Endothelial cell of umbilical vein (primary cell): ENCODE data around the gene MGAT5. TPM values are rescaled to one million over a fixed set of nuclear protein-coding genes. Genes with fewer than 3 reads are reported as not detected.

Experiments
- BruUV-seq: library from RNA; stranded (reverse); fragments of 400-500 nt; replicated peaks from 2 replicates; lab custom pipeline; 2021; lab: Mats Ljungman, UMichigan
- CTCF ChIA-PET: fragments of 300-600, 350-600 bp; sonication (Branson Sonifier 250); formaldehyde crosslinking; loops from one replicate; lab custom pipeline; 2021; ENCODE audit warnings: antibody characterized with exemption, inconsistent platforms; lab: Charles Lee
- POLR2A ChIA-PET: fragments of 300-600, 350-600 bp; sonication (Branson Sonifier 250); formaldehyde crosslinking; loops from one replicate; lab custom pipeline; 2021; ENCODE audit warnings: antibody characterized with exemption, inconsistent platforms; lab: Charles Lee
- DNase-seq: peaks from one replicate; pipeline ENCODE4 v3.0.0-alpha.2; 2011; ENCODE audit warnings: low read depth, low spot score
- FAIRE-seq: peaks from 2 replicates; lab custom pipeline; 2011; peaks lifted over from hg19 to GRCh38; lab: Jason Lieb, UNC
- H2AFZ ChIP-seq: 2 replicates; pipeline ENCODE4 v1.6.0; 2012; ENCODE audit warnings: low read depth, low read length, control low read depth, inconsistent platforms
- H3K27ac ChIP-seq: 2 replicates; pipeline ENCODE4 v1.5.1; 2011; ENCODE audit warnings: low read depth, mild to moderate bottlenecking, control low read depth, low read length, moderate library complexity; ENCODE audit not compliant: insufficient read depth
- H3K27me3 ChIP-seq, 2 experiments: 2 replicates each; pipeline versions ENCODE4 v1.6.0 to v1.6.1; 2011; ENCODE audit warnings: low read length in 2 of 2, mixed read lengths in 1 of 2; ENCODE audit not compliant: control insufficient read depth in 2 of 2, insufficient read depth in 2 of 2
- H3K36me3 ChIP-seq, 2 experiments: 2 replicates in 1 of 2; 3 replicates in 1 of 2; pipeline ENCODE4 v1.5.1; 2011; ENCODE audit warnings: low read length in 2 of 2, mild to moderate bottlenecking in 1 of 2, moderate library complexity in 1 of 2; ENCODE audit not compliant: control insufficient read depth in 2 of 2, insufficient read depth in 2 of 2; ENCODE audit errors: extremely low read depth in 1 of 2
- H3K4me1 ChIP-seq: 3 replicates; pipeline ENCODE4 v1.5.1; 2011; ENCODE audit warnings: mild to moderate bottlenecking, low read length; ENCODE audit not compliant: control insufficient read depth, insufficient read depth; ENCODE audit errors: extremely low read depth
- H3K4me2 ChIP-seq: 2 replicates; pipeline ENCODE4 v1.6.1; 2011; ENCODE audit warnings: low read length, control low read depth, mixed read lengths; ENCODE audit not compliant: insufficient read depth
- H3K4me3 ChIP-seq, 3 experiments: fragments of 200-600 bp in 1 of 3; sonication (generic), shearing (Covaris generic) in 1 of 3; replicated peaks in 1 of 3; 2 replicates each; pipeline ENCODE4 v1.5.1; 2011 to 2016; ENCODE audit warnings: control low read depth in 3 of 3, low read length in 3 of 3, mild to moderate bottlenecking in 2 of 3, inconsistent platforms in 1 of 3, low read depth in 1 of 3, moderate library complexity in 1 of 3; ENCODE audit not compliant: insufficient read depth in 1 of 3
- H3K79me2 ChIP-seq: 2 replicates; pipeline ENCODE4 v1.6.0; 2012; ENCODE audit warnings: low read length, inconsistent platforms; ENCODE audit not compliant: control insufficient read depth, insufficient read depth
- H3K9ac ChIP-seq: replicated peaks from 2 replicates; pipeline ENCODE3; 2011; ENCODE audit warnings: low read length, control low read depth; ENCODE audit not compliant: insufficient read depth; ENCODE audit errors: extremely low read depth
- H3K9me1 ChIP-seq: replicated peaks from 3 replicates; pipeline ENCODE4 v1.6.0; 2011; ENCODE audit warnings: mild to moderate bottlenecking, low read length; ENCODE audit not compliant: control insufficient read depth, insufficient read depth; ENCODE audit errors: extremely low read depth
- H3K9me3 ChIP-seq: replicated peaks from 2 replicates; pipeline ENCODE4 v1.5.1; 2012; ENCODE audit warnings: low read length, inconsistent platforms; ENCODE audit not compliant: control insufficient read depth, insufficient read depth
- H4K20me1 ChIP-seq: replicated peaks from 2 replicates; pipeline ENCODE3; 2011; ENCODE audit warnings: mild to moderate bottlenecking, low read length; ENCODE audit not compliant: control insufficient read depth, insufficient read depth; ENCODE audit errors: extremely low read depth
- EZH2 ChIP-seq: IDR thresholded peaks from 2 replicates; pipeline ENCODE4 v1.6.1; 2012; ENCODE audit warnings: borderline replicate concordance, low read depth, mild to moderate bottlenecking, moderate library complexity, low read length, inconsistent platforms; ENCODE audit not compliant: severe bottlenecking
- FOS ChIP-seq: IDR thresholded peaks from 2 replicates; pipeline ENCODE4 v1.6.1; 2011; ENCODE audit warnings: mild to moderate bottlenecking, low read length, moderate library complexity, borderline replicate concordance; ENCODE audit not compliant: insufficient read depth
- GATA2 ChIP-seq: IDR thresholded peaks from 2 replicates; pipeline ENCODE4 v1.7.0; 2011; ENCODE audit warnings: low read depth, mild to moderate bottlenecking, moderate library complexity, mixed read lengths, low read length; ENCODE audit not compliant: insufficient read length, insufficient read depth
- JUN ChIP-seq: IDR thresholded peaks from 2 replicates; pipeline ENCODE4 v1.6.1; 2011; ENCODE audit warnings: borderline replicate concordance, low read depth; ENCODE audit not compliant: insufficient read length, insufficient read depth
- MAX ChIP-seq: IDR thresholded peaks from 2 replicates; pipeline ENCODE4 v1.6.1; 2011; ENCODE audit not compliant: insufficient read depth, insufficient read length
- MYC ChIP-seq: IDR thresholded peaks from one replicate; pipeline ENCODE4 v1.6.1; 2011; ENCODE audit warnings: mild to moderate bottlenecking, low read depth, low read length
- POLR2A ChIP-seq: IDR thresholded peaks from 2 replicates; pipeline ENCODE4 v1.6.1; 2012; ENCODE audit warnings: low read depth, mild to moderate bottlenecking, control low read depth, low read length
- POLR2AphosphoS5 ChIP-seq: IDR thresholded peaks from 2 replicates; pipeline ENCODE4 v1.6.1; 2012; ENCODE audit warnings: low read depth, mild to moderate bottlenecking, control low read depth, low read length, moderate library complexity; ENCODE audit not compliant: insufficient read depth
- dilution Hi-C: fragments of 300-500 bp; cut with MboI; formaldehyde crosslinking; loops from one replicate; pipeline ENCODE4 v1.15.0; 2019; ENCODE audit warnings: low sequenced_read_pairs; ENCODE audit not compliant: extremely low pct_ligation_motif_present
- intact Hi-C: fragments of 100-400 bp; cut with micrococcal nuclease; formaldehyde crosslinking; loops from one replicate; pipeline ENCODE4 v1.10.0; 2022
- polyA plus RNA-seq, 4 experiments: library from polyadenylated mRNA; depleted of rRNA in 3 of 4; stranded (reverse) in 3 of 4; unstranded in 1 of 4; fragments of >200 nt; gene quantifications; 2 replicates each; pipeline versions ENCODE4 v1.2.1 to v1.2.3, GENCODE V29; 2011 to 2012; ENCODE audit warnings: missing spikeins in 1 of 4
- total RNA-seq: library from RNA; stranded (reverse); gene quantifications from 2 replicates; pipeline ENCODE4 v1.2.3, GENCODE V29; 2021

Gene MGAT5
- total and polyA plus RNA-seq, 2 donors (not counting 3 experiments of a cell fraction or from before 2014, with no cell fraction given) = 17.7 to 84.1 TPM

- peak overlapping the region; percentile 93 for H3K27ac ChIP-seq
- intact Hi-C loops = no loop called here
- H3K79me2 ChIP-seq = no peaks in the 10 kb centered on the region
- peak overlapping the region; percentile 77 for H3K9ac ChIP-seq
- no peak overlapping the region for H3K4me3 ChIP-seq
- BruUV-seq = no TSS peak
- DNase-seq (no peak), FAIRE-seq (no peak)
- H2AFZ ChIP-seq = no peak overlapping the region
- H3K9me3 ChIP-seq = no peaks in the 10 kb centered on the region
- POLR2A ChIA-PET = no interaction called here
- H4K20me1 ChIP-seq = no peaks in the 10 kb centered on the region
- peaks cover 53% of the 10 kb centered on the region for H3K4me1 ChIP-seq
- H3K27me3 ChIP-seq = no peaks in the 10 kb centered on the region
- no peaks in the 10 kb centered on the region for H3K36me3 ChIP-seq
- H3K4me2 ChIP-seq = no peak overlapping the region
- dilution Hi-C loops = no loop called here
- CTCF ChIA-PET = interaction anchor here (1.4 to 11.1 kb wide), 5 partner anchors 13 to 278 kb away, joined by 5 to 98 read pairs (median 18); no protein-coding TSS in a partner anchor
- TF ChIP-seq POLR2AphosphoS5 = no peak
- H3K9me1 ChIP-seq = no peaks in the 10 kb centered on the region
Measured at GRCh38 chr2:134397146-134397896, 143.4 kb downstream of the MGAT5 start.

- Histone ChIP-seq H3K79me2 (no peaks in the 10 kb centered on the region), H3K9ac (peak overlapping the region; percentile 77), H3K27ac (peak overlapping the region; percentile 93), H3K4me1 (peaks cover 54% of the 10 kb centered on the region), H2AFZ (no peak overlapping the region), H3K36me3 (peaks cover 0 to 1% of the 10 kb centered on the region in 2 experiments), H3K4me3 (no peak overlapping the region), H3K4me2 (peak overlapping the region; percentile 49), H3K27me3 (no peaks in the 10 kb centered on the region), H3K9me3 (no peaks in the 10 kb centered on the region), H3K9me1 (no peaks in the 10 kb centered on the region), H4K20me1 (no peaks in the 10 kb centered on the region)
- intact Hi-C loops (loop anchor here (1.0 kb wide), 6 partner anchors 10 to 580 kb away; no protein-coding TSS in a partner anchor), dilution Hi-C loops (no loop called here)
- CTCF ChIA-PET = interaction anchor here (0.7 to 11.1 kb wide), 16 partner anchors 11 to 279 kb away, joined by 3 to 98 read pairs (median 4); no protein-coding TSS in a partner anchor
- peak; percentile 89 for FAIRE-seq
- no TSS peak for BruUV-seq
- DNase-seq = peak; percentile 70
- POLR2A ChIA-PET = interaction anchor here (1.2 kb wide), 1 partner anchor 278 kb away, joined by 3 read pairs; no protein-coding TSS in a partner anchor
- peak; percentile 67 for TF ChIP-seq JUN
- peak; percentile 75 for TF ChIP-seq GATA2
- peak; percentile 71 for TF ChIP-seq FOS
- peak; percentile 49 for TF ChIP-seq POLR2A
- peak; percentile 87 for TF ChIP-seq POLR2AphosphoS5
- TF ChIP-seq MAX = peak; percentile 11
- TF ChIP-seq MYC = no peak
- no peak for TF ChIP-seq EZH2
Measured at GRCh38 chr2:134398300-134398699, 144.4 kb downstream of the MGAT5 start.
